K562 (cell line): ENCODE results near the gene NFIC. TPM values are rescaled to one million over a fixed set of nuclear protein-coding genes. Genes with fewer than 3 reads are reported as not detected.

ENCODE experiments used
- CBFA2T2 ChIP-seq: fragments of 450-650 bp; conservative IDR thresholded peaks from 2 replicates; pipeline ENCODE4 v1.6.1; 2017; ENCODE audit warnings: mild to moderate bottlenecking
- CEBPB ChIP-seq: fragments of 450-650 bp; IDR thresholded peaks from 2 replicates; pipeline ENCODE4 v1.6.1; 2016; ENCODE audit warnings: missing genetic modification characterization, missing compliant biosample characterization
- CTBP1 ChIP-seq: fragments of 450-650 bp; IDR thresholded peaks from 2 replicates; pipeline ENCODE4 v1.6.1; 2016; ENCODE audit warnings: borderline replicate concordance
- GABPB1 ChIP-seq: sonication (generic); formaldehyde crosslinking; IDR thresholded peaks from 2 replicates; pipeline ENCODE4 v1.8.0; 2022; ENCODE audit warnings: mild to moderate bottlenecking, missing genetic modification reagents
- MCM5 ChIP-seq: fragments of 450-650 bp; IDR thresholded peaks from 2 replicates; pipeline ENCODE4 v1.6.1; 2016; ENCODE audit warnings: low read depth
- MEF2A ChIP-seq: IDR thresholded peaks from 2 replicates; pipeline ENCODE4 v1.6.1; 2011; ENCODE audit warnings: low read depth, mild to moderate bottlenecking, low read length, moderate library complexity; ENCODE audit not compliant: control insufficient read depth
- NONO ChIP-seq, 2 experiments: fragments of 200-400 bp in 1 of 2; fragments of 450-650 bp in 1 of 2; formaldehyde crosslinking in 1 of 2; IDR thresholded peaks; 2 replicates each; pipeline ENCODE4 v1.6.1; 2017; ENCODE audit warnings: low read depth in 2 of 2, mild to moderate bottlenecking in 2 of 2, moderate library complexity in 2 of 2, low read length in 1 of 2
- PCBP1 ChIP-seq: fragments of 200-400 bp; formaldehyde crosslinking; IDR thresholded peaks from 2 replicates; pipeline ENCODE4 v1.6.1; 2018; ENCODE audit warnings: mild to moderate bottlenecking, low read depth, low read length; ENCODE audit not compliant: poor library complexity, severe bottlenecking
- PHF8 ChIP-seq: fragments of 200-600 bp; sonication (generic); IDR thresholded peaks from 2 replicates; pipeline ENCODE4 v1.6.1; 2012; ENCODE audit warnings: mixed run types, mild to moderate bottlenecking, inconsistent platforms, low read length, moderate library complexity, borderline replicate concordance
- POLR2B ChIP-seq: fragments of 450-650 bp; IDR thresholded peaks from 2 replicates; pipeline ENCODE4 v1.6.1; 2018; ENCODE audit warnings: low read depth; ENCODE audit not compliant: partially characterized antibody
- RB1 ChIP-seq: fragments of 450-650 bp; IDR thresholded peaks from 2 replicates; pipeline ENCODE4 v1.6.1; 2017; ENCODE audit warnings: low read depth, mild to moderate bottlenecking
- RBFOX2 ChIP-seq: fragments of 200-400 bp; formaldehyde crosslinking; IDR thresholded peaks from 2 replicates; pipeline ENCODE4 v1.6.1; 2017; ENCODE audit warnings: low read depth, mild to moderate bottlenecking, low read length, moderate library complexity
- RBM22 ChIP-seq: fragments of 200-400 bp; formaldehyde crosslinking; IDR thresholded peaks from 2 replicates; pipeline ENCODE4 v1.6.1; 2018; ENCODE audit warnings: low read length, low read depth; ENCODE audit not compliant: poor library complexity, severe bottlenecking
- SMARCB1 ChIP-seq: IDR thresholded peaks from 2 replicates; pipeline ENCODE4 v1.6.1; 2011; ENCODE audit warnings: improper control_type of control experiment, low read depth; ENCODE audit not compliant: insufficient read length
- SUPT5H ChIP-seq: fragments of 450-650 bp; IDR thresholded peaks from 2 replicates; pipeline ENCODE4 v1.6.1; 2016
- TGIF2 ChIP-seq: sonication (generic); formaldehyde crosslinking; IDR thresholded peaks from 2 replicates; pipeline ENCODE4 v1.8.1; 2022; ENCODE audit warnings: mild to moderate bottlenecking, missing genetic modification reagents, moderate library complexity
- ZNF121 ChIP-seq: sonication (generic); formaldehyde crosslinking; conservative IDR thresholded peaks from 2 replicates; pipeline ENCODE4 v1.8.0; 2022; ENCODE audit warnings: missing genetic modification reagents
- ZNF24 ChIP-seq: fragments of 450-650 bp; IDR thresholded peaks from 2 replicates; pipeline ENCODE4 v1.6.1; 2016
- ZNF695 ChIP-seq: fragments of 450-650 bp; formaldehyde crosslinking; IDR thresholded peaks from 2 replicates; pipeline ENCODE4 v1.4.0; 2020; ENCODE audit warnings: mild to moderate bottlenecking, moderate library complexity
- polyA plus RNA-seq, 8 experiments: library from polyadenylated mRNA; depleted of rRNA in 4 of 8; stranded (reverse) in 5 of 8; unstranded in 3 of 8; fragments of >200 nt; fragmentation: Nextera tagmentation in 2 of 8; fragmentation: Illumina TruSeq in 1 of 8; extraction: Ambion mirVana in 2 of 8; extraction: Trizol in 1 of 8; gene quantifications; 2 replicates each; pipeline versions ENCODE4 v1.2.1 to v1.2.3, GENCODE V29; 2011 to 2014; ENCODE audit warnings: inconsistent platforms in 1 of 8, missing spikeins in 1 of 8
- total RNA-seq, 7 experiments: library from RNA; depleted of rRNA in 6 of 7; stranded (reverse); fragments of >200 nt in 6 of 7; fragmentation: Illumina TruSeq in 2 of 7; extraction: Trizol in 2 of 7; gene quantifications; 2 replicates each; pipeline versions ENCODE4 v1.2.1 to v1.2.3, GENCODE V29; 2011 to 2021; ENCODE audit warnings: low replicate concordance in 1 of 7
- TF ChIP-seq, protein P1 (sequence below): fragments of 250-450 bp; sonication (Bioruptor Pico); IDR thresholded peaks from 2 replicates; pipeline ENCODE4 v1.4.0; 2020; ENCODE audit warnings: borderline replicate concordance
- TF ChIP-seq, protein P2 (sequence below): fragments of 250-450 bp; sonication (Bioruptor Pico); IDR thresholded peaks from 2 replicates; pipeline ENCODE4 v1.8.0; 2021; ENCODE audit warnings: borderline replicate concordance, mild to moderate bottlenecking, moderate library complexity; ENCODE audit not compliant: poor library complexity, severe bottlenecking
- TF ChIP-seq, protein P3 (sequence below): IDR thresholded peaks from 3 replicates; pipeline ENCODE4 v1.6.1; 2011; ENCODE audit warnings: borderline replicate concordance, mild to moderate bottlenecking, moderate library complexity; ENCODE audit not compliant: insufficient read length; ENCODE audit errors: extremely low read depth

NFIC gene
- total and polyA plus RNA-seq, 9 of the 15 experiments (the other 6 are each of a cell fraction or from before 2014, with no cell fraction given) = 0.71 to 62.1 (median 6.9) TPM

DNA sequence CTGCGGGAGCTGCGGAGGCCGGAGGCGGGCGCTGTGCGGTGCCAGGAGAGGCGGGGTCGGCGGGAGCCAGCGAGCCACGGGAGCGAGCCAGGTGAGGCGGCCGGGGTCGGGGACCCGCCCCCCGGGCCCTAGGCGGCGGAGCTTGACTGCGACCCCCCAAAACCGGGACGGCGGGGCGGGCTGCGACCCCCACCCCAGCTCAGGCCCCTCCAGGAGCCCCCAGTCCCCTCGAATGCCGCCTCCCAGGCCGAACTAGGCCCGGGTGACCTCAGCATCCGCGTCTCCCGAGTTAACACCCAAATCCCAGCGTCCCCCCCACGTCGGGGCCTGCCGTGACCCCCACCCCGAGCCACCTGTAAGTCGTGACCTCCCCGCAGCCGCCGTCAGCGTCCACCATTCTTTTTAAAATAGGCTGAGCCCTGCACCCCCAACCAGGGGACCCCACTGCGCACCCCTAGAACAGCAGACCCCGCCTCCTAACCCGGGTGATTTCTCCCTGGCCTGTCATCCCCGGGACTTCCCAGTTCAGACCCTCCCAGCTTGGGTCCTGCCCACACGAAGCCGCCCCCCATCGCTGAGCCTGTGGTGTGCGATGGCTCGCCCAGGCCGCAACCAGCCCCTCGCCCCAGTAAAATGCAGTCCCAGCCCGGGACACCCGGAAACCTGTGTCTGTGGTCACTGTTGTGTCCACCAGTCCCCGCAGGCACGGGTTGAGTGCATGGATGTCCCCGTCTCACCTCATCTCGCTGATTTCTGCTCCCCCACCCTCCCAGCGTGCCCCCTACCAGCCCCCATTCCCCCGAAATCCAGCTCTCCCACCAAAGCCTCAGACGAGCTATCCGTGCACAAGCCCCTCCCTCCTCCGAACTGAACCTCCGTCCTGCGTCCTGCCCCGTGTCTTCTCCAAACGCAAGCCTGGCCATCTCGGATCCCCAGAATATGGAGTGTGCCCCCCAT lies 140.3 kb downstream of the NFIC start (continued):
- TF ChIP-seq ZNF24 = no peak
- TF ChIP-seq, protein P1, sequence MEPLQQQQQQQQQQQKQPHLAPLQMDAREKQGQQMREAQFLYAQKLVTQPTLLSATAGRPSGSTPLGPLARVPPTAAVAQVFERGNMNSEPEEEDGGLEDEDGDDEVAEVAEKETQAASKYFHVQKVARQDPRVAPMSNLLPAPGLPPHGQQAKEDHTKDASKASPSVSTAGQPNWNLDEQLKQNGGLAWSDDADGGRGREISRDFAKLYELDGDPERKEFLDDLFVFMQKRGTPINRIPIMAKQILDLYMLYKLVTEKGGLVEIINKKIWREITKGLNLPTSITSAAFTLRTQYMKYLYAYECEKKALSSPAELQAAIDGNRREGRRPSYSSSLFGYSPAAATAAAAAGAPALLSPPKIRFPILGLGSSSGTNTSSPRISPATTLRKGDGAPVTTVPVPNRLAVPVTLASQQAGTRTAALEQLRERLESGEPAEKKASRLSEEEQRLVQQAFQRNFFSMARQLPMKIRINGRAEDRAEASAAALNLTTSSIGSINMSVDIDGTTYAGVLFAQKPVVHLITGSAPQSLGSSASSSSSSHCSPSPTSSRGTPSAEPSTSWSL = no peak
- no peak for TF ChIP-seq ZNF695 (CRISPR knock-in tag)
- TF ChIP-seq RBFOX2 = no peak
- TF ChIP-seq TGIF2 (CRISPR knock-in tag) = 0 out of 2 replicates have a peak, but pooled peaks have one; percentile 45
- TF ChIP-seq, protein P2, sequence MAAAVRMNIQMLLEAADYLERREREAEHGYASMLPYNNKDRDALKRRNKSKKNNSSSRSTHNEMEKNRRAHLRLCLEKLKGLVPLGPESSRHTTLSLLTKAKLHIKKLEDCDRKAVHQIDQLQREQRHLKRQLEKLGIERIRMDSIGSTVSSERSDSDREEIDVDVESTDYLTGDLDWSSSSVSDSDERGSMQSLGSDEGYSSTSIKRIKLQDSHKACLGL (CRISPR knock-in tag) = no peak
- no peak for TF ChIP-seq MCM5
- TF ChIP-seq NONO (IDR thresholded peaks at IDR 0.05; ENCODE audit: low read depth in 2 of 2, low read length in 1 of 2) = peak in 1 of 2 experiments; percentile 67; a peak in 1 of 4 replicates
- TF ChIP-seq CEBPB = no peak
- no peak for TF ChIP-seq SMARCB1
- TF ChIP-seq CTBP1 = no peak
- TF ChIP-seq, protein P3, sequence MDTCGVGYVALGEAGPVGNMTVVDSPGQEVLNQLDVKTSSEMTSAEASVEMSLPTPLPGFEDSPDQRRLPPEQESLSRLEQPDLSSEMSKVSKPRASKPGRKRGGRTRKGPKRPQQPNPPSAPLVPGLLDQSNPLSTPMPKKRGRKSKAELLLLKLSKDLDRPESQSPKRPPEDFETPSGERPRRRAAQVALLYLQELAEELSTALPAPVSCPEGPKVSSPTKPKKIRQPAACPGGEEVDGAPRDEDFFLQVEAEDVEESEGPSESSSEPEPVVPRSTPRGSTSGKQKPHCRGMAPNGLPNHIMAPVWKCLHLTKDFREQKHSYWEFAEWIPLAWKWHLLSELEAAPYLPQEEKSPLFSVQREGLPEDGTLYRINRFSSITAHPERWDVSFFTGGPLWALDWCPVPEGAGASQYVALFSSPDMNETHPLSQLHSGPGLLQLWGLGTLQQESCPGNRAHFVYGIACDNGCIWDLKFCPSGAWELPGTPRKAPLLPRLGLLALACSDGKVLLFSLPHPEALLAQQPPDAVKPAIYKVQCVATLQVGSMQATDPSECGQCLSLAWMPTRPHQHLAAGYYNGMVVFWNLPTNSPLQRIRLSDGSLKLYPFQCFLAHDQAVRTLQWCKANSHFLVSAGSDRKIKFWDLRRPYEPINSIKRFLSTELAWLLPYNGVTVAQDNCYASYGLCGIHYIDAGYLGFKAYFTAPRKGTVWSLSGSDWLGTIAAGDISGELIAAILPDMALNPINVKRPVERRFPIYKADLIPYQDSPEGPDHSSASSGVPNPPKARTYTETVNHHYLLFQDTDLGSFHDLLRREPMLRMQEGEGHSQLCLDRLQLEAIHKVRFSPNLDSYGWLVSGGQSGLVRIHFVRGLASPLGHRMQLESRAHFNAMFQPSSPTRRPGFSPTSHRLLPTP = no peak
- no peak for TF ChIP-seq ZNF121
- TF ChIP-seq GABPB1 (CRISPR knock-in tag) = no peak
- TF ChIP-seq PHF8 = peak; percentile 83; the same call in 1 of the 2 replicates
- TF ChIP-seq MEF2A = no peak
- no peak for TF ChIP-seq POLR2B
- TF ChIP-seq PCBP1 = no peak
- peak; percentile 6 for TF ChIP-seq RBM22
- TF ChIP-seq SUPT5H = no peak
- peak; percentile 73; the same call in 1 of the 2 replicates for TF ChIP-seq RB1
- TF ChIP-seq CBFA2T2 = no peak
